HuH-7 (cell line): ENCODE results near the gene ZNF181.
A peak's percentile ranks its signal among the peaks of the same experiment; 100 is the strongest.

Source experiments
- DNase-seq: peaks from one replicate; pipeline ENCODE4 v3.0.0; 2011; ENCODE audit warnings: low spot score

The ZNF181 gene

GRCh38 chr19:34759218-34759917 lies 25.3 kb downstream of the ZNF181 start:
- no peak for DNase-seq

DNA sequence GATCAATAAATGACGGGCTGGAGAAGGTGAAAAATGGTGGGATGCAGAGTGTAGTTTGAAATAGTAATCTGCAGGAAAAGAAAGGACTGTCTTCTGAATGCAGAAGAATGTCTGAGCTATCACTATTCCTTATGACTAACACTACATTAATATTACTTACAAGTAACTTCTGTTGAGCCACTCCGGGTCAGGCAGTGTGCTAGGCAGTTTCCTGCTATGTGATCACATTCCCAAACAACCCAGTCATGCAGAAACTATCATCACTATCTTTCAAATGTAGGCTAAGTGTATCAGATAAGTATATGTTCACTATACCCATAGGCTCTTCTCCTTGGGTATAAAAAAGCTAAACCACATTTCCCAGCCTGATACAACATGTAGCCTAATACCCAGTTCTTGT lies 32.3 kb downstream of the ZNF181 start:
- DNase-seq: no peak

- no peak for DNase-seq
Measured at GRCh38 chr19:34767951-34768350, 33.9 kb downstream of the ZNF181 start.

- peak; percentile 90 for DNase-seq
Measured at GRCh38 chr19:34772697-34773554, 38.9 kb downstream of the ZNF181 start, which contains the start of gene ZNF599. Gene ZNF599, minus strand, starts transcription at chr19:34773215. Its CDS starts 374 bp downstream, at chr19:34772841.

- DNase-seq: no peak
Measured at GRCh38 chr19:34773555-34773864, 39.5 kb downstream of the ZNF181 start.

- no peak for DNase-seq
Measured at GRCh38 chr19:34774857-34775256, 40.8 kb downstream of the ZNF181 start.

DNA sequence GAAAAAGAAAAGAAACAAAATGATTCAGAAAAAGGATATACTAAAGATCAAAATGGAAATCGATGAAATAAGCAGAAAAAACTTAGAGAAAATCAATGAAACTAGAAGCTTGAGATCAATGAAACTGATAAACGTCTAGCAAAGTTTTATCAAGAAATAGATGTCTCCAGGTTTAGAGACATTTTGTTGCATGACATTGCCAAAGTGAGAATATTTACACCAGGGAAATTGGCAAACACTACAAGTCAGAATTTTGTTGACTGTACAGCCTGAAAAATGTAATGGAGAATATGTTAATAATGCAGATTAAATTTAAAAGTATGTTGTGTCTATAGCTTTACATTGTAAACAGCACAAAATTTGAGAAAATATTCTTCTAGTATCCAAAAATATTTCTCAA lies 44.3 kb downstream of the ZNF181 start:
- DNase-seq: no peak

DNA sequence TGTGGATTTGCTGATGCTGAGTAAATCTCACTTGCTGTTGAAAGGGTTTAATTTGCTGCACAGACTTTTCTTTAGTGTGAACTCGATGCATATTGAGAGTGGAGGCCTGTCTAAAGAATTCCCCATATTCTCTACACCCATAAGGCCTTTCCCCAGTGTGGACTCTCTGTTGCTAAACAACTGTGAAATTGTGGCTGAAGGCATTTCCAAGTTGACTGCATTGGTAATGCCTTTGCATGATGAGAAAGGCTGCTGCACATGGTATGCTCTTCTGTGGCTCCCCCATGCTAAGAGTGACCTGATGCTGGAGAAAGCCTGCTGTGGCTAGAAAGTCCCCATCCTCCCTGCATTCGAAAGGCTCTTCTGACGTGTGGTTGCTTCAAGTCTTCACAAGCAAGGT lies 45.6 kb downstream of the ZNF181 start:
- no peak for DNase-seq

GRCh38 chr19:34786236-34786635 lies 52.2 kb downstream of the ZNF181 start:
- DNase-seq: no peak

DNA sequence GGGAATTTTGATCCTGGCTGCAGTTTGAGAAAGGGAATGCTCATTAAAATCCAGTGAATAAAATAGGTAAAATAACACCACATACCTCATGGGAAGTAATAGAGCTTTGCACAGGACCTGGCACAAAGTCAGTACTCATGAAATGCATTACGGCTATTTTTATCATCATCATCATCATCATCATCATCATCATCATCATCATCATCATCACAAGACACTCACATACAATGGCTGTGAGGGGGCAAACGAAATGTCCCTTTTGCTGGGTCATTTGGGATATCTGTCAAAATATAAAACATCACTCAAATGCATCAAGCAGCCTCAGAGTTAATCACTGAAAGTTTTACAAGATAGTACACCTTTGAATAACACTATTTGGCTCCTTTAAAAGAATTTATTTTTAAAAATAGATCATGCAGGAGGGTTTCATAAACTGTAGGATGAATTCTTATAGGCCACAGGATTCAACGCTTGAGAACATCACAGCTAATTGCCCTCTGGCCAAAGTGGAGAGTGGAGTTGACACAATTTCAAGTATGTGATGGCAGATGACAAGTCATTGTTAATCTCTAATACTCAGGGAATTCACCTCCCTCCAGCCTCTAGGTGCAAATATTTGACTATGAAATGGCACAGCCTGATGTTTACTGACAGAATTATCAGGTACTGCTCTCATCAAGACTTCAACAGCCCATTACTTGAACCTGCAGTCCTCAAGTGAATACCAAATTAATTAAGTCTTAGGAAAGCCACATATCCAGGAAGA lies 53.2 kb downstream of the ZNF181 start:
- DNase-seq: no peak

GRCh38 chr19:34788074-34788473 lies 54.0 kb downstream of the ZNF181 start:
- no peak for DNase-seq

- DNase-seq: no peak
Measured at GRCh38 chr19:34793565-34793964, 59.5 kb downstream of the ZNF181 start.

DNA sequence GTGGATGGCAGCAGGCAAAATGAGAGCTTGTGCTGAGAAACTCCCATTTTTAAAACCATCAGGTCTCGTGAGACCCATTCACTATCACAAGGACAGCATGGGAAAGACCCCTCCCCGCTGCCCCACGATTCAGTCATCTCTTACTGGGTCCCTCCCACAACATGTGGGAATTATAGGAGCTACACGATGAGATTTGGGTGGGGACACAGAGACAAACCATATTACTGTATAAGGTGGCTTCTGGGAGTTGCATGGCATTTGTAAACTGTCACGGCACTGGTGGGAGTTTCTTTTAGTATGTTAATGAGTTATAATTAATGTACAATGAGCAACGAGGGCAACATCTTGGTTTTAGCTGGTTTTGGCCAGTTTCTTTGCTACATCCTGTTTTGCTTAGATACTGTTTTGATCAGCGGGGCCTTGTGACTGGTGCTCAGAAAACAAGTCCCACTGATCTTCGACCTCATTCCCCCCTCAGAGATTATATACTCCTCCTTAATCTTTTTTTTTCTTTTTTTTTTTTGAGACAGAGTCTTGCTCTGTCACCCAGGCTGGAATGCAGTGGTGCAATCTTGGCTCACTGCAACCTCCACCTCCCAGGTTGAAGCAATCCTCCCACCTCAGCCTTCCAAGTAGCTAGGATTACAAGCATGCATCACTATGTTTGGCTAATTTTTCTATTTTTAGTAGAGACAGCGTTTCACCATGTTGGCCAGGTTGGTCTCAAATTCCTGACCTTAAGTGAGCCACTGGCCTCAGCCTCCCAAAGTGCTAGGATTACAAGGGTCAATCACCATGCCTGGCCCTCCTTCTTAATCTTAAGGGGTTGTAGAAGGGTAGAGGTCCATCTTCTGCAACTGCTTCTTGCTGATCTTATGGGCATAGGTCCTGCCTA lies 60.3 kb downstream of the ZNF181 start:
- no peak for DNase-seq
